GM19239 (cell line): ENCODE data around the gene ZNF892.
"Not testable (repeated sequence)": the region's sequence is repeated elsewhere in the genome, so short reads cannot be mapped to it uniquely, and the experiment has no call there.

ENCODE experiments used
- DNase-seq: peaks from one replicate; pipeline ENCODE4 v3.0.0; 2011; ENCODE audit warnings: low spot score; ENCODE audit not compliant: insufficient read length
- FAIRE-seq: peaks from 2 replicates; lab custom pipeline; 2011; peaks lifted over from hg19 to GRCh38; lab: Jason Lieb, UNC

The ZNF892 gene

GRCh38 chr2:95207111-95207961 lies at the start of gene ZNF892:
Gene ZNF892 (plus strand): TSS chr2:95207521. CDS start chr2:95207816, 295 bp downstream.
- FAIRE-seq: peak; percentile 83
- peak; percentile 93 for DNase-seq

GRCh38 chr2:95158441-95158840 lies 48.9 kb upstream of the ZNF892 start:
- no peak for FAIRE-seq
- no peak for DNase-seq

GRCh38 chr2:95158891-95159619 lies 48.3 kb upstream of the ZNF892 start:
- FAIRE-seq (no peak), DNase-seq (peak; percentile 53)

- FAIRE-seq: no peak
Observed at GRCh38 chr2:95159690-95160449, 47.5 kb upstream of the ZNF892 start, which contains the start of gene ZNF514. Gene ZNF514 (minus strand): TSS chr2:95159848. CDS start chr2:95153253, 6,595 bp downstream.

GRCh38 chr2:95165030-95165370 lies 42.3 kb upstream of the ZNF892 start:
- DNase-seq (no peak), FAIRE-seq (no peak)

More at GRCh38 chr2:95159690-95160449, 47.5 kb upstream of the ZNF892 start, which contains the start of gene ZNF514:
- DNase-seq: peak; percentile 86

GRCh38 chr2:95165371-95166064 lies 41.8 kb upstream of the ZNF892 start, which contains the start of gene ZNF2:
Gene ZNF2 (plus strand): TSS chr2:95165809. CDS start chr2:95176227, 10,418 bp downstream.
- FAIRE-seq (peak; percentile 95), DNase-seq (peak; percentile 96)

- FAIRE-seq (peak; percentile 4), DNase-seq (peak; percentile 9)
Observed at GRCh38 chr2:95166065-95166763, 41.1 kb upstream of the ZNF892 start.

- FAIRE-seq: no peak
Observed at GRCh38 chr2:95171902-95172301, 35.4 kb upstream of the ZNF892 start.

GRCh38 chr2:95174031-95174542 lies 33.2 kb upstream of the ZNF892 start:
- DNase-seq: no peak
- no peak for FAIRE-seq

More at GRCh38 chr2:95171902-95172301, 35.4 kb upstream of the ZNF892 start:
- DNase-seq: no peak

GRCh38 chr2:95179451-95179850 lies 27.9 kb upstream of the ZNF892 start:
- FAIRE-seq (no peak), DNase-seq (no peak)

- FAIRE-seq (no peak), DNase-seq (no peak)
Observed at GRCh38 chr2:95181774-95182173, 25.5 kb upstream of the ZNF892 start.

- FAIRE-seq: no peak
- no peak for DNase-seq
Observed at GRCh38 chr2:95185197-95185596, 22.1 kb upstream of the ZNF892 start.

GRCh38 chr2:95185973-95186372 lies 21.3 kb upstream of the ZNF892 start:
- DNase-seq (no peak), FAIRE-seq (no peak)

GRCh38 chr2:95192956-95193355 lies 14.4 kb upstream of the ZNF892 start:
- not testable (repeated sequence) for DNase-seq, FAIRE-seq

GRCh38 chr2:95203911-95204310 lies 3.4 kb upstream of the ZNF892 start:
- no peak for FAIRE-seq
- DNase-seq: no peak

- no peak for FAIRE-seq
- no peak for DNase-seq
Observed at GRCh38 chr2:95204396-95204795, 2.9 kb upstream of the ZNF892 start.

GRCh38 chr2:95206096-95206495 lies 1.2 kb upstream of the ZNF892 start:
- DNase-seq (no peak), FAIRE-seq (no peak)

- FAIRE-seq: no peak
- no peak for DNase-seq
Observed at GRCh38 chr2:95208106-95208505, 785 bp downstream of the ZNF892 start.
